Neuronal stem cell (in vitro differentiated cells): ENCODE data around the gene PDE6G.

Source experiments
- DNase-seq: peaks from one replicate; pipeline ENCODE4 v3.0.0-alpha.2; 2013; ENCODE audit warnings: low spot score
- H2AFZ ChIP-seq: one replicate; pipeline ENCODE4 v1.6.1; 2013; ENCODE audit warnings: mild to moderate bottlenecking, low read length, inconsistent platforms
- H2AK5ac ChIP-seq: 2 replicates; pipeline ENCODE4 v1.6.1; 2013; ENCODE audit warnings: low read depth, mild to moderate bottlenecking, inconsistent platforms, low read length, moderate library complexity, mixed read lengths
- H2BK120ac ChIP-seq: 2 replicates; pipeline ENCODE4 v1.6.1; 2013; ENCODE audit warnings: low read depth, mild to moderate bottlenecking, inconsistent platforms, low read length, moderate library complexity, mixed read lengths
- H2BK12ac ChIP-seq: one replicate; pipeline ENCODE4 v1.6.1; 2013; ENCODE audit warnings: low read length, inconsistent platforms
- H2BK15ac ChIP-seq: 2 replicates; pipeline ENCODE4 v1.6.1; 2013; ENCODE audit warnings: mild to moderate bottlenecking, low read length, inconsistent platforms, mixed read lengths
- H2BK5ac ChIP-seq: one replicate; pipeline ENCODE4 v1.6.1; 2013; ENCODE audit warnings: inconsistent platforms, mild to moderate bottlenecking, low read length, moderate library complexity
- H3K14ac ChIP-seq: one replicate; pipeline ENCODE4 v1.6.1; 2013; ENCODE audit warnings: low read length, inconsistent platforms
- H3K18ac ChIP-seq: 2 replicates; pipeline ENCODE4 v1.6.1; 2013; ENCODE audit warnings: low read length, inconsistent platforms
- H3K23ac ChIP-seq: 2 replicates; pipeline ENCODE4 v1.6.1; 2013; ENCODE audit warnings: low read depth, mild to moderate bottlenecking, mixed read lengths, low read length, inconsistent platforms; ENCODE audit not compliant: poor library complexity
- H3K27ac ChIP-seq: replicated peaks from 3 replicates; pipeline ENCODE4 v1.5.1; 2013; ENCODE audit warnings: low read length, inconsistent platforms
- H3K27me3 ChIP-seq, 3 experiments: 2 replicates each; pipeline ENCODE4 v1.6.1; 2013; ENCODE audit warnings: low read length in 3 of 3, mild to moderate bottlenecking in 2 of 3, inconsistent platforms in 1 of 3, low read depth in 1 of 3, mixed read lengths in 1 of 3, moderate library complexity in 1 of 3; ENCODE audit not compliant: control insufficient read depth in 3 of 3, insufficient read depth in 3 of 3
- H3K36me3 ChIP-seq, 2 donors: replicated peaks in 1 of 2; 2 replicates each; pipeline ENCODE4 v1.6.1; 2013; ENCODE audit warnings: low read length in 2 of 2; ENCODE audit not compliant: control insufficient read depth in 2 of 2, insufficient read depth in 2 of 2
- H3K4ac ChIP-seq: 2 replicates; pipeline ENCODE4 v1.6.1; 2013; ENCODE audit warnings: inconsistent platforms, mild to moderate bottlenecking, low read length, moderate library complexity
- H3K4me1 ChIP-seq, 2 donors: 1 replicate in 1 of 2; 2 replicates in 1 of 2; pipeline ENCODE4 v1.6.1; 2013; ENCODE audit warnings: low read length in 2 of 2, low read depth in 1 of 2; ENCODE audit not compliant: control insufficient read depth in 2 of 2, insufficient read depth in 1 of 2
- H3K4me2 ChIP-seq: one replicate; pipeline ENCODE4 v1.6.1; 2013; ENCODE audit warnings: mild to moderate bottlenecking, low read length, inconsistent platforms; ENCODE audit not compliant: insufficient read depth, poor library complexity, severe bottlenecking
- H3K4me3 ChIP-seq, 2 donors: 2 replicates each; pipeline ENCODE4 v1.5.1; 2013; ENCODE audit warnings: low read length in 2 of 2, mild to moderate bottlenecking in 2 of 2, inconsistent platforms in 1 of 2, moderate library complexity in 1 of 2
- H3K79me1 ChIP-seq: one replicate; pipeline ENCODE4 v1.6.1; 2013; ENCODE audit warnings: low read depth, mild to moderate bottlenecking, inconsistent platforms, low read length, moderate library complexity
- H3K9ac ChIP-seq: one replicate; pipeline ENCODE4 v1.6.1; 2013; ENCODE audit warnings: mild to moderate bottlenecking, low read depth, low read length, inconsistent platforms; ENCODE audit not compliant: poor library complexity
- H3K9me3 ChIP-seq, 2 donors: replicated peaks in 1 of 2; 2 replicates each; pipeline versions ENCODE3 to v1.6.1; 2013; ENCODE audit warnings: low read length in 2 of 2, mild to moderate bottlenecking in 2 of 2, inconsistent platforms in 1 of 2, low read depth in 1 of 2, mixed read lengths in 1 of 2, moderate library complexity in 1 of 2; ENCODE audit not compliant: control insufficient read depth in 2 of 2, insufficient read depth in 1 of 2
- H4K8ac ChIP-seq: one replicate; pipeline ENCODE4 v1.6.1; 2013; ENCODE audit warnings: low read depth, mild to moderate bottlenecking, inconsistent platforms, low read length, moderate library complexity
- H4K91ac ChIP-seq: one replicate; pipeline ENCODE4 v1.6.1; 2013; ENCODE audit warnings: low read length, low read depth, mild to moderate bottlenecking, inconsistent platforms; ENCODE audit not compliant: poor library complexity
- WGBS, 2 donors: extraction: QIAGEN DNeasy Blood & Tissue Kit; methylation state at CpG; one replicate each; pipeline ENCODE4 v1.1.7; 2013; ENCODE audit warnings: missing lambda C conversion rate in 2 of 2, mixed read lengths in 1 of 2; ENCODE audit not compliant: insufficient read length in 2 of 2, insufficient replicate concordance in 1 of 2; ENCODE audit errors: extremely low coverage in 2 of 2; 5-methylcytosine and 5-hydroxymethylcytosine counted together

Gene PDE6G

GRCh38 chr17:81690549-81690948, 34.2 kb upstream of the PDE6G start:
- WGBS, 2 donors: no CpG with 5 or more reads among the region's 17 CpGs

DNA sequence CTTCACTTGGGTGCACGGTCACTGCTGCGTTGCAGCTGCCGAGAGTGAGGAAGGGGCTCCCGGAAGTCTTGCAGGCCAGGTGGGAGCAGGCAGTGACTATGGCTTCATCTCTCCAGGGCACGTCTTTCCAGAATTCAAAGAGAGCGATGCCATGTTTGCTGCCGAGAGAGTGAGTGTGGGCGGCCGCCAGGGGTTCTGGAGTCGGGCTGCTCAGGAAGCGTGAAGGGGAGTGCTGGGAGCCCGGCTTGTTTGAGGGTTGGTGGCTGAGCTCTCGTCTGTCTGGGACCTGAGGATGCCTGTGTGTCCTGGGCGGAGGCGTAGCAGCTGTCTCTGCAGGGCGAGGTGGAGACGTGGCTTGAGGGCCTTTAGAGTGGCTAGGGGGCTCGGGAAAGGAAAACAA, 33.7 kb upstream of the PDE6G start:
- H2AFZ ChIP-seq: no peak overlapping the region
- H3K9me3 ChIP-seq: no peaks in the 10 kb centered on the region
- H2BK15ac ChIP-seq: no peak overlapping the region
- no CpG with 5 or more reads among the region's 18 CpGs for WGBS, 2 donors
- no peak overlapping the region for H2AK5ac ChIP-seq
- no peak overlapping the region for H2BK5ac ChIP-seq
- no peak overlapping the region for H3K27ac ChIP-seq
- no peak overlapping the region for H3K14ac ChIP-seq
- no peak overlapping the region for H2BK120ac ChIP-seq
- peaks cover 0 to 2% of the 10 kb centered on the region in 2 donors for H3K4me1 ChIP-seq
- no peaks in the 10 kb centered on the region for H3K27me3 ChIP-seq
- H3K4me3 ChIP-seq: no peak overlapping the region
- no peak overlapping the region for H4K8ac ChIP-seq
- no peak overlapping the region for H2BK12ac ChIP-seq
- no peak overlapping the region for H4K91ac ChIP-seq
- H3K79me1 ChIP-seq: peaks cover 18% of the 10 kb centered on the region
- H3K18ac ChIP-seq: no peak overlapping the region
- no peak overlapping the region for H3K23ac ChIP-seq
- H3K4me2 ChIP-seq: no peak overlapping the region
- H3K9ac ChIP-seq: no peak overlapping the region
- DNase-seq: no peak
- H3K4ac ChIP-seq: no peak overlapping the region
- H3K36me3 ChIP-seq: peaks cover 63 to 98% of the 10 kb centered on the region in 2 donors

More at GRCh38 chr17:81690549-81690948, 34.2 kb upstream of the PDE6G start:
- Histone ChIP-seq H2AK5ac (no peak overlapping the region), H3K4me1 (no peaks in the 10 kb centered on the region), H2BK12ac (no peak overlapping the region), H3K27ac (no peak overlapping the region), H2BK120ac (no peak overlapping the region), H4K8ac (no peak overlapping the region), H3K4ac (no peak overlapping the region), H2BK15ac (no peak overlapping the region), H3K23ac (no peak overlapping the region), H3K18ac (no peak overlapping the region), H3K9ac (no peak overlapping the region), H3K79me1 (peaks cover 14% of the 10 kb centered on the region), H3K36me3 (peaks cover 68 to 98% of the 10 kb centered on the region in 2 donors), H3K4me3 (no peak overlapping the region), H2AFZ (no peak overlapping the region), H3K14ac (no peak overlapping the region), H3K4me2 (no peak overlapping the region), H2BK5ac (no peak overlapping the region), H3K9me3 (no peaks in the 10 kb centered on the region), H3K27me3 (no peaks in the 10 kb centered on the region), H4K91ac (no peak overlapping the region)
- DNase-seq: no peak

DNA sequence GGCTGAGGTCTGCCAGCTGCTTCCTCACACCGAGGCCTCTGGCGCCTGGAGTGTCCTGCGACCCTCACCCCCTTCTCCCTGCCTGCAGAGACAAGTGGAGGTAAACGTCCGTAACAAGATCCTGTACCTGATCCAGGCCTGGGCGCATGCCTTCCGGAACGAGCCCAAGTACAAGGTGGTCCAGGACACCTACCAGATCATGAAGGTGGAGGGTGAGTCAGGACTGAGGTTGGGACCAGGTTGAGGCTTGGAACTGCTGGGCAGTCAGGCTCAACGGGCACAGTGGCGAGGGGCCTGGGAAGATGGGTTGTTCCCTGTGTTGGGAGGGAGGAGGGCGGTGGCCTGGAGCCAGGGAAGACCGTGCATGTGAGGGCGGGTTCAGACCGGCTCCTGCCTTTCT, 32.3 kb upstream of the PDE6G start:
- Histone ChIP-seq H2BK12ac (no peak overlapping the region), H2BK120ac (no peak overlapping the region), H3K18ac (no peak overlapping the region), H2BK15ac (no peak overlapping the region), H3K4me3 (peak overlapping the region in 1 of 2 donors; percentile 58), H3K4me2 (no peak overlapping the region), H3K9me3 (no peaks in the 10 kb centered on the region), H3K27ac (no peak overlapping the region), H3K9ac (peak overlapping the region; percentile 70), H2AK5ac (no peak overlapping the region), H3K79me1 (peaks cover 27% of the 10 kb centered on the region), H3K14ac (no peak overlapping the region), H3K4me1 (peaks cover 4 to 8% of the 10 kb centered on the region in 2 donors), H3K36me3 (peaks cover 54 to 84% of the 10 kb centered on the region in 2 donors), H2AFZ (no peak overlapping the region), H3K27me3 (no peaks in the 10 kb centered on the region), H3K4ac (no peak overlapping the region), H3K23ac (peak overlapping the region; percentile 73), H4K8ac (no peak overlapping the region), H2BK5ac (no peak overlapping the region), H4K91ac (no peak overlapping the region)
- DNase-seq: no peak
- no CpG with 5 or more reads among the region's 14 CpGs for WGBS, 2 donors

- Histone ChIP-seq H3K79me1 (peaks cover 31% of the 10 kb centered on the region), H3K4me3 (peak overlapping the region in 1 of 2 donors; percentile 15), H3K27me3 (no peaks in the 10 kb centered on the region), H2AFZ (no peak overlapping the region), H3K14ac (no peak overlapping the region), H2AK5ac (no peak overlapping the region), H3K36me3 (peaks cover 49 to 79% of the 10 kb centered on the region in 2 donors), H3K27ac (no peak overlapping the region), H2BK12ac (no peak overlapping the region), H3K4me1 (peaks cover 4 to 8% of the 10 kb centered on the region in 2 donors), H4K91ac (peak overlapping the region; percentile 85), H3K23ac (peak overlapping the region; percentile 73), H3K18ac (no peak overlapping the region), H2BK120ac (no peak overlapping the region), H3K4ac (no peak overlapping the region), H2BK5ac (no peak overlapping the region), H3K9ac (no peak overlapping the region), H2BK15ac (no peak overlapping the region), H3K9me3 (no peaks in the 10 kb centered on the region), H3K4me2 (no peak overlapping the region), H4K8ac (no peak overlapping the region)
- DNase-seq: no peak
- WGBS, 2 donors: no CpG with 5 or more reads among the region's 41 CpGs
These were observed 31.6 kb upstream of the PDE6G start for GRCh38 chr17:81687770-81688541.
